GM10248 (cell line): ENCODE results near the gene NPC2.

Experiments
- CTCF ChIA-PET: fragments of 300-600 bp; sonication (Branson Sonifier 250); formaldehyde crosslinking; extraction: SDS; loops from one replicate; lab custom pipeline; 2021; ENCODE audit warnings: antibody characterized with exemption; lab: Yijun Ruan, JAX
- POLR2A ChIA-PET: fragments of 350-650 bp; sonication (Branson Sonifier 250); formaldehyde crosslinking; extraction: SDS; loops from one replicate; lab custom pipeline; 2020; ENCODE audit warnings: antibody characterized with exemption; lab: Yijun Ruan, JAX
- DNase-seq: peaks from one replicate; pipeline ENCODE4 v3.0.0; 2012; ENCODE audit errors: extremely low spot score
- CTCF ChIP-seq: IDR thresholded peaks from 2 replicates; pipeline ENCODE4 v1.5.1; 2012; ENCODE audit warnings: mild to moderate bottlenecking, low read depth; ENCODE audit errors: extremely low read depth, missing control alignments, control extremely low read depth

The NPC2 gene

GRCh38 chr14:74483321-74483720 is 9.8 kb downstream of the NPC2 start:
- POLR2A ChIA-PET = no interaction called here
- DNase-seq = no peak
- TF ChIP-seq CTCF = no peak
- CTCF ChIA-PET = no interaction called here

- no peak for DNase-seq
- TF ChIP-seq CTCF = no peak
- ChIA-PET CTCF (interaction anchor here (1.6 kb wide), 1 partner anchor 8 kb away, joined by 8 read pairs; no protein-coding TSS in a partner anchor), POLR2A (no interaction called here)
Measured at GRCh38 chr14:74482571-74482970, 10.5 kb downstream of the NPC2 start.

- no peak for TF ChIP-seq CTCF
- ChIA-PET POLR2A (no interaction called here), CTCF (interaction anchor here (1.0 to 1.6 kb wide), 2 partner anchors 10 to 11 kb away, joined by 3 to 5 read pairs; no protein-coding TSS in a partner anchor)
- no peak for DNase-seq
Measured at GRCh38 chr14:74480046-74480445, 13.1 kb downstream of the NPC2 start.

- peak; percentile 11 for TF ChIP-seq CTCF
- ChIA-PET POLR2A (no interaction called here), CTCF (interaction anchor here (1.0 to 1.6 kb wide), 2 partner anchors 11 to 12 kb away, joined by 3 to 5 read pairs; no protein-coding TSS in a partner anchor)
- no peak for DNase-seq
Measured at GRCh38 chr14:74478996-74479635, 14.0 kb downstream of the NPC2 start.

- ChIA-PET POLR2A (no interaction called here), CTCF (interaction anchor here (1.6 kb wide), 1 partner anchor 14 kb away, joined by 4 read pairs; no protein-coding TSS in a partner anchor)
- no peak for TF ChIP-seq CTCF
- no peak for DNase-seq
Measured at GRCh38 chr14:74476607-74477006, 16.5 kb downstream of the NPC2 start.

GRCh38 chr14:74476107-74476506 is 17.0 kb downstream of the NPC2 start:
- ChIA-PET CTCF (interaction anchor here (2.4 kb wide), 1 partner anchor 10 kb away, joined by 5 read pairs; no protein-coding TSS in a partner anchor), POLR2A (no interaction called here)
- no peak for TF ChIP-seq CTCF
- DNase-seq = no peak
